Activated T-cell treated with anti-CD3 and anti-CD28 coated beads, Interleukin-2, amount 50 U/mL, for 4 hours (primary cell): ENCODE data around the gene EIF4E2. TPM values are rescaled to one million over a fixed set of nuclear protein-coding genes. Genes with fewer than 3 reads are reported as not detected.

Experiments used
- ATAC-seq, 2 donors: fragments of 200-7000 bp; cut with Tn5 transposase; one replicate each; pipeline ENCODE4 v1.10.0; 2021
- DNase-seq: peaks from one replicate; pipeline ENCODE4 v3.0.0-alpha.2; 2020
- H3K27me3 Mint-ChIP-seq: one replicate; pipeline ENCODE4 v1.8.0; 2021; ENCODE audit warnings: low read depth, mixed read lengths
- H3K36me3 Mint-ChIP-seq: one replicate; pipeline ENCODE4 v1.8.0; 2022; ENCODE audit warnings: mixed read lengths; ENCODE audit not compliant: insufficient read depth
- H3K4me1 Mint-ChIP-seq: one replicate; pipeline ENCODE4 v1.8.0; 2021; ENCODE audit warnings: low read depth, mixed read lengths
- H3K4me3 Mint-ChIP-seq: one replicate; pipeline ENCODE4 v1.8.0; 2021; ENCODE audit warnings: mild to moderate bottlenecking, moderate library complexity, mixed read lengths
- H3K9me3 Mint-ChIP-seq: one replicate; pipeline ENCODE4 v1.8.0; 2021; ENCODE audit warnings: mixed read lengths
- total RNA-seq, 3 donors: library from RNA; stranded (reverse); gene quantifications; one replicate each; pipeline ENCODE4 v1.2.1, GENCODE V29; 2021

EIF4E2 gene
- total RNA-seq, 3 donors from 2014 or later = 67.8 to 77.2 (median 76.9) TPM

DNA sequence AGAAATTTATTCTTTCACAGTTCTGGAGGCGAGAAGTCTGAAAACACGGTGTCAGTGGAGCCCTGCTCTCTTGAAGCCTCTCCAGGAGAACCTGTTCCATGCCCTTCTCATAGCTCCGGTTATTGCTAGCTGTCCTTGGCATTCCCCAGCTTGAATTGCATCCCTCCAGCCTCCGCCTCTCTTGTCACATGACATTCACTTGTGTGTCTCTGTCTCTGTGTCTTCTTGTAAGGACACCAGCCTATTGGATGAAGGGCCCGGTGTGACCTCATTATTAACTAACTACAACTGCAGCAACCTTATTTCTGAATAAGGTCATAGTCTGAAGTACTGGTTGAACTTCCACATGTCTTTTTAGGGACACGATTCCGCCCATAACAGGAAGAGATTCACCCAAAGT is 34.9 kb upstream of the EIF4E2 start:
- ATAC-seq (no peak), DNase-seq (no peak)
- Mint-ChIP-seq H3K27me3 (peaks cover 17% of the 10 kb centered on the region), H3K4me1 (no peaks in the 10 kb centered on the region), H3K4me3 (no peak overlapping the region), H3K36me3 (no peaks in the 10 kb centered on the region), H3K9me3 (no peaks in the 10 kb centered on the region)

- H3K36me3 Mint-ChIP-seq = no peaks in the 10 kb centered on the region
- DNase-seq (no peak), ATAC-seq (no peak)
- no peak overlapping the region for H3K4me3 Mint-ChIP-seq
- peaks cover 26% of the 10 kb centered on the region for H3K27me3 Mint-ChIP-seq
- H3K4me1 Mint-ChIP-seq = peaks cover 2% of the 10 kb centered on the region
- H3K9me3 Mint-ChIP-seq = no peaks in the 10 kb centered on the region
Observed at GRCh38 chr2:232516551-232516950, 33.9 kb upstream of the EIF4E2 start.

DNA sequence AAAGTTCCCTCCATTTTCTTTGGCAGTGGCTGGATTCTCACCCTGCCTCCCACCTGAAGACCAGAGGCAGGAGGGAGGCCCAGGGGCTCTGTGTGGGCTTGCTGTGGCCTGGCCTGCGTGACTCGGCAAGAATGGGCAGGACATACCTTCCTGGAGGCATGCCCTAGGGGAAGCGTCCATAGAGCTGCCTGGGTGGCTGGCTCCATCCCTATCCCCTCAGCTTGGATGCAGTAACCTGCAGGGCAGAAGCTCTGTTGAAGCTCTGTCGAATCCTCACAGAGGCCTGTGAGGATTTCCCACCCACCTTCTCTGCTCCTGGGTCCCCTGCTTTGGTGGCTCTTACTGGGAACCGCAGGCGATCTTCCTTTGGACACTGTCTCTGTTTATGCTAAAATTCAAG is 31.6 kb upstream of the EIF4E2 start:
- Mint-ChIP-seq H3K36me3 (no peaks in the 10 kb centered on the region), H3K9me3 (no peaks in the 10 kb centered on the region), H3K4me3 (no peak overlapping the region), H3K4me1 (peaks cover 6% of the 10 kb centered on the region), H3K27me3 (peaks cover 34% of the 10 kb centered on the region)
- DNase-seq (no peak), ATAC-seq (no peak)

GRCh38 chr2:232519581-232520438 is 30.7 kb upstream of the EIF4E2 start, which contains the start of gene PRSS56:
TSS of gene PRSS56 (plus strand) at chr2:232520388. CDS start at chr2:232520599, 211 bp downstream.
- Mint-ChIP-seq H3K4me3 (no peak within 1 kb of the TSS), H3K36me3 (no peaks in the 10 kb centered on the region), H3K9me3 (no peaks in the 10 kb centered on the region), H3K27me3 (peaks cover 41% of the 10 kb centered on the region), H3K4me1 (peaks cover 6% of the 10 kb centered on the region)
- ATAC-seq (no peak), DNase-seq (no peak)

DNA sequence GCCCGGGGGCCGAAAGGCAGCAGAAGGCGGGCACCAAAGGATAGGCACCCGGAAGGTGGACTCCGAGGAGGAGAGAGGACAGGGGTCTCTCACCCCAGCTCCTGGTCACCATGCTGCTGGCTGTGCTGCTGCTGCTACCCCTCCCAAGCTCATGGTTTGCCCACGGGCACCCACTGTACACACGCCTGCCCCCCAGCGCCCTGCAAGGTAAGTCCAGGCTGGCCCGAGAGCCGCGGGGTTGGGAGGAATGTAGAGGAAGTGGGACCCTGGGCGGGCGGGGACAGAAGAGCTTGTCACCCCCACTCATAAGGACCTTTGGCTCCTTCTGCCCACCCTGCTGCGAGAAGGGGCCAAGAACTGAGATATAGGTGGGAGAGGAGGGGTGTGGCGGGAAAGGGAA is 30.0 kb upstream of the EIF4E2 start:
- Mint-ChIP-seq H3K27me3 (peaks cover 41% of the 10 kb centered on the region), H3K4me1 (peaks cover 6% of the 10 kb centered on the region), H3K4me3 (no peak overlapping the region), H3K9me3 (no peaks in the 10 kb centered on the region), H3K36me3 (no peaks in the 10 kb centered on the region)
- no peak for ATAC-seq
- no peak for DNase-seq

GRCh38 chr2:232521098-232521497 is 29.4 kb upstream of the EIF4E2 start:
- H3K9me3 Mint-ChIP-seq = no peaks in the 10 kb centered on the region

DNA sequence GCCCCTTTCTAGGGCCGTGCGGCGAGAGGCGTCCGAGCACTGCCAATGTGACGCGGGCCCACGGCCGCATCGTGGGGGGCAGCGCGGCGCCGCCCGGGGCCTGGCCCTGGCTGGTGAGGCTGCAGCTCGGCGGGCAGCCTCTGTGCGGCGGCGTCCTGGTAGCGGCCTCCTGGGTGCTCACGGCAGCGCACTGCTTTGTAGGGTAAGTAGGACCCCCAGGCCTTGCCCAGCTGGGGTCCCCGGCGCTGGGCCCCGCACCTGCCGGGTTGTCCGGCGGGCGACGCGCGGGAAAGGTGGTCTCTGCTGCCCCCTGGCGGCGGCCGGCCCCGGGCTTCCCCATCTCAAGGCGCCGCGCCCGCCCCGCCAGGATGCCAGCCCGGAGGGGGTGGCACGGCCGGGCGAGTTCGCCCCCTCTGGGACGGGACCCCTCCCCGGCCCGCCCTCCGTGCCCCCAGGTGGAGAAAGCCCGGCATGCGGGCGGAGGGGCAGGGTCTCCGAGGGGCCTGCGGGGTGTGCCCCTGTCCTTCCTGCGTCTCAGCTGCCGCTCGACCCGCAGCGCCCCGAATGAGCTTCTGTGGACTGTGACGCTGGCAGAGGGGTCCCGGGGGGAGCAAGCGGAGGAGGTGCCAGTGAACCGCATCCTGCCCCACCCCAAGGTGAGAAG is 28.4 kb upstream of the EIF4E2 start:
- DNase-seq (peak; percentile 69), ATAC-seq (peak; percentile 75 to 83)
- no peaks in the 10 kb centered on the region for H3K36me3 Mint-ChIP-seq
- peaks cover 51% of the 10 kb centered on the region for H3K27me3 Mint-ChIP-seq
- H3K4me3 Mint-ChIP-seq = peak overlapping the region; percentile 43
- H3K9me3 Mint-ChIP-seq = no peaks in the 10 kb centered on the region
- peaks cover 6% of the 10 kb centered on the region for H3K4me1 Mint-ChIP-seq

More at GRCh38 chr2:232521098-232521497, 29.4 kb upstream of the EIF4E2 start:
- H3K4me3 Mint-ChIP-seq = no peak overlapping the region
- H3K27me3 Mint-ChIP-seq = peaks cover 44% of the 10 kb centered on the region
- peaks cover 6% of the 10 kb centered on the region for H3K4me1 Mint-ChIP-seq
- ATAC-seq = no peak
- H3K36me3 Mint-ChIP-seq = no peaks in the 10 kb centered on the region
- DNase-seq = no peak

GRCh38 chr2:232522623-232523401 is 27.7 kb upstream of the EIF4E2 start:
- Mint-ChIP-seq H3K27me3 (peaks cover 53% of the 10 kb centered on the region), H3K4me1 (peaks cover 6% of the 10 kb centered on the region), H3K4me3 (peak overlapping the region; percentile 49), H3K9me3 (no peaks in the 10 kb centered on the region), H3K36me3 (no peaks in the 10 kb centered on the region)
- ATAC-seq (peak; percentile 8 to 15), DNase-seq (no peak)

- no peaks in the 10 kb centered on the region for H3K36me3 Mint-ChIP-seq
- H3K4me3 Mint-ChIP-seq = peak overlapping the region; percentile 49
- H3K9me3 Mint-ChIP-seq = no peaks in the 10 kb centered on the region
- DNase-seq = no peak
- H3K4me1 Mint-ChIP-seq = peaks cover 7% of the 10 kb centered on the region
- peaks cover 58% of the 10 kb centered on the region for H3K27me3 Mint-ChIP-seq
- no peak for ATAC-seq
Observed at GRCh38 chr2:232523402-232523681, 27.1 kb upstream of the EIF4E2 start.

DNA sequence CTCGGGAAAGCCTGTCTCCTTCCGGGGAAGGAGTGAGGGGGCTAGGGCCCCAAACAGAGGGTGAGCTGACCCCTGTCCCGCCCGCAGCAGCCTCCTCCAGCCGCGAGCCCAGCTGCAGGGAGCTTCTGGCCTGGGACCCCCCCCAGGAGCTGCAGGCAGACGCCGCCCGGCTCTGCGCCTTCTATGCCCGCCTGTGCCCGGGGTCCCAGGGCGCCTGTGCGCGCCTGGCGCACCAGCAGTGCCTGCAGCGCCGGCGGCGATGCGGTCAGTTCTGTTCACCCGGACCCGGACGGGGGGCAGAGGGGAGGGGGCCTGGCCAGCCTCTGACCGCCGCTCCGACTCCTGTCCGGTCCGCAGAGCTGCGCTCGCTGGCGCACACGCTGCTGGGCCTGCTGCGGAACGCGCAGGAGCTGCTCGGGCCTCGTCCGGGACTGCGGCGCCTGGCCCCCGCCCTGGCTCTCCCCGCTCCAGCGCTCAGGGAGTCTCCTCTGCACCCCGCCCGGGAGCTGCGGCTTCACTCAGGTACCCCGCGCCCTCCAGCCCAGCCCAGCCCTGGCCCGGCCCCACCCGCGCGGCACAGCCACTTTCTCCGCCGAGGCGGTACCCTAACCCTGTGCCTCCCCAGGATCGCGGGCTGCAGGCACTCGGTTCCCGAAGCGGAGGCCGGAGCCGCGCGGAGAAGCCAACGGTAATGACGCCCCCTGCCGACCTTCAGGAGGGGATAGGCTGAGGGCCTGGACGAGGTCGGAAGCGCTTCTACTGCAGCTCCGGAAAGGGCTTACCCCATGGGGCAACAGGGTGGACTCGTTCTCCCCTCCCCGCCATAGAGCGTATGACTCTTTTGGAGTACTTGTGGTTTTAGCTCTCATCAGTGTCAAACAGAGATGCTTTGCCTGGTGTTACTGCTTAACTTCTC is 26.5 kb upstream of the EIF4E2 start:
- H3K36me3 Mint-ChIP-seq = no peaks in the 10 kb centered on the region
- peaks cover 59% of the 10 kb centered on the region for H3K27me3 Mint-ChIP-seq
- no peak overlapping the region for H3K4me3 Mint-ChIP-seq
- no peaks in the 10 kb centered on the region for H3K9me3 Mint-ChIP-seq
- DNase-seq (no peak), ATAC-seq (peak; percentile 26 to 41)
- H3K4me1 Mint-ChIP-seq = peaks cover 13% of the 10 kb centered on the region

DNA sequence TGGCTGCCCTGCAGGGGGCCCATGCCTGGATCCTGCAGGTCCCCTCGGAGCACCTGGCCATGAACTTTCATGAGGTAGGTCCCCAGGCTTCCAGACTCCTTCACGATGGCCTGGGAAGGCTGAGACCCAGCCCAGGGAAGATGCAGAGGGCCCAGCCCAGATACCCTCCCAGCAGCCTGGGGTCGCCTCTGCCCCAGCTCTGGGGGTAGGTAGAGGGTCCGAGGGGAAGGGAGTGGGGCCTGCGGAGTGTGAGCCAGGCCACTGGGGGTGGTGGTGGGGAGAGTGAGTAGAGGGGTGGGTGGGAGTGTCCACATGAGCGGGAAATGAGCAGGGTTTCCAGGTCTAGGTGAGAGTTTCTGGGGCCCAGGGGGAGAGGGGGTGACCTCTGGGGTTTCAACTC is 25.7 kb upstream of the EIF4E2 start:
- peaks cover 17% of the 10 kb centered on the region for H3K4me1 Mint-ChIP-seq
- DNase-seq (no peak), ATAC-seq (no peak)
- no peaks in the 10 kb centered on the region for H3K9me3 Mint-ChIP-seq
- no peak overlapping the region for H3K4me3 Mint-ChIP-seq
- no peaks in the 10 kb centered on the region for H3K36me3 Mint-ChIP-seq
- peaks cover 55% of the 10 kb centered on the region for H3K27me3 Mint-ChIP-seq

GRCh38 chr2:232525199-232525598 is 25.3 kb upstream of the EIF4E2 start:
- H3K36me3 Mint-ChIP-seq = no peaks in the 10 kb centered on the region
- H3K9me3 Mint-ChIP-seq = no peaks in the 10 kb centered on the region
- H3K4me3 Mint-ChIP-seq = no peak overlapping the region
- DNase-seq (no peak), ATAC-seq (no peak)
- peaks cover 17% of the 10 kb centered on the region for H3K4me1 Mint-ChIP-seq
- peaks cover 54% of the 10 kb centered on the region for H3K27me3 Mint-ChIP-seq

DNA sequence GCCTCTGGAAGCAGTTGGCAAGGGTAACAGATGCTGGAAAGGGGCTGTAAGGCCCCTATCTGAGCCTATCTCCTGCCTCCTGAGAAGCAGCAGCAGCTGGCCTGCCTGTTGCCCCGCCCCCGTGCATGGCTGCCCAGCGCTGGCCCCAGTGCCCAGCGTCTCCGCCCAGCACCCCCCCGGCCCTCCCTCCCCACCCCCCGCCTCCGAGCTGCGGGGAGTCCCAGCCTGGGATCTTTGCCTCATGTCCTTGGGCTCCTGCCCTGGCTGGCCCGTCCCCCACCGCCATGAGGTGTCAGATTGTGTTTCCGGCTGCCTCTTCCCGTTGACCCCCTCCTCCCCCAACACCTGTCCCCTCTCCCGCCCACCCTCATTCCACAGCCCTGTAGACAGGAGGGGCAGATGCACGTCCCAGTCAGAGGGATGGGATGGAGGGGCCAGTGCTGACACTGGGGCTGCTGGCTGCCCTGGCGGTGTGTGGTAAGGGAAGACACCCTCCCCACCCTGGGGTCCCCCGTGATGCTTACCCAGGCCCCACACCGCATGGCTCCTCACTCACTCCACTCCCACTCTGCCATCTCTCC is 24.6 kb upstream of the EIF4E2 start, which contains the start of gene CHRND:
Gene CHRND (plus strand): TSS at position 370 of the 581 bp plus-strand sequence. CDS start 56 bp downstream, at position 426.
- ATAC-seq (no peak), DNase-seq (no peak)
- H3K4me3 Mint-ChIP-seq = no peak within 1 kb of the TSS
- peaks cover 17% of the 10 kb centered on the region for H3K4me1 Mint-ChIP-seq
- no peaks in the 10 kb centered on the region for H3K9me3 Mint-ChIP-seq
- peaks cover 52% of the 10 kb centered on the region for H3K27me3 Mint-ChIP-seq
- no peaks in the 10 kb centered on the region for H3K36me3 Mint-ChIP-seq
